CD4-positive, alpha-beta T cell treated with Interleukin-21 for 1 hour (primary cell): ENCODE measurements around the gene SMARCA1.

ENCODE experiments used
- DNase-seq: peaks from one replicate; pipeline ENCODE4 v3.0.0-alpha.2; 2020

SMARCA1 gene

DNA sequence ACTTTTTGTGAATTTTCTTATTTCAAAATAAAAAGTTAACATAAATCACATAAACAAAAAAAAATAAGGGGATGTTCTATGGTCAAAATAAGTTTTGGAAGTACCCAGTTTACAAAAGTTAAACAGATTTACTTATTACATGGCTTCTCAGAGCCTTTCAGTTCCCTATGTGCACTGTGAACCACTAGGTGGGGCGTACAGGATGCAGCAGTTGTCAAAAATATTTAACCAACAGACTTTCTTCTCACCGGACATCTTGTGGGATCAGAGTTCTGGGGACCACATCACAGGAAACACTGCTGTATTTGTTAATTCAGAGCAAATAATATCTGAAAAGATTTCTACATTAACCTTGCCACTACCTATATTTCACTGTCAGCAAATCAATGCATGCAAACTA, 74.1 kb downstream of the SMARCA1 start:
- DNase-seq, result no peak

DNA sequence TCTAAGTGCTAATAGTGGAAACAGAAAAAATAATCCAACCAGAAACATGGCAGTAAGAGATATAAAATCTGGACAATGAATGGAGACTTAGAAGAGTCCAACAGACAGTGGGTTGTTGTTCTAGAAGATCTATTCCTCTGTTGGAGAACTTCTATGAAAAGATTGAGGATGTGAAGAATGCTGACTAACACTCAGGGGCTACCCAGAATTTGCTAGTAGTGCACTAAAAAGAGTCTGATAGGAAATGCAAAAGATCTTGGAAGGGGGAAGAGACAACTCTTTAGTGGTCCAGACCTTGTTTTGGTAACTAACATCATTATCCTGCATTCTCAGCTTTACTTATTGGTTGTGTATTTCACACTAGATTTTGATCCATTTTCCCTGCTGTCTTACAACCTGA, 77.9 kb downstream of the SMARCA1 start:
- DNase-seq, result no peak

DNA sequence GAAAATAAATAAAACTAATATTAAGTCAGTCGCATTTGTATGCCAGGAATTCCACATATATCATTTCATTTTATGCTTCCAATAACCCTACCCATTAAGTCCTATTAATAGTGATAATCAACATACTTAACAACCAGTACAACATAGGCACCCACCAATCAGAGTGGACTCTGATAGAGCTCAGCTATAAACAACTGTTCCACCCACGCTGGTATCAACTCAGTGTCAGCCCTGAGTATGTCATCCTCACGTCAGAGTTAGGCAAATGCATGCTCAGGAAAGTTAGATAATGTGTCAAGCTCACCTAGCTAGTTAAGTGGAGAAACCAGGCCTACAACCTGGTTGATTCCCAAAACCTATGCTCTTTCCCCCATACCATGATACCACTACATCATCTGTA, 89.3 kb downstream of the SMARCA1 start:
- no peak for DNase-seq

DNA sequence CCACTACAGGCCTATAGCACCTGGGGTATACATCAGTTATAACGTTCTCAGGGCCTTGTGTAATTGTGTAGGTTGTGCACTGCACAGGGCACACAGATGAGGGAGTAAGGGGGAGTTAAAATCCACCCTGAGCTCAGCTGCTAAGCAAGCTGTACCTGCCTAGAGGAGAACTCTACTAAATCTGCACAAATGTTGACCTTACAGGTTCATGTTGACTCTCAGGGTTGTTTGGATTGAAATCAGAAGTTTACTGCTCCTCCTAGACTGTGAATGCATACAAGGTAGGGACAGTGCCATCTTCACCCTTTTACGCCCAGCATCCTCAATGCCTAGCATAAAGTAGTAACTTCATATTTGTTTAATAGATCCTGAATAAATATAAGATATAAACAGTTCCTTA, 89.8 kb downstream of the SMARCA1 start:
- no peak for DNase-seq

DNA sequence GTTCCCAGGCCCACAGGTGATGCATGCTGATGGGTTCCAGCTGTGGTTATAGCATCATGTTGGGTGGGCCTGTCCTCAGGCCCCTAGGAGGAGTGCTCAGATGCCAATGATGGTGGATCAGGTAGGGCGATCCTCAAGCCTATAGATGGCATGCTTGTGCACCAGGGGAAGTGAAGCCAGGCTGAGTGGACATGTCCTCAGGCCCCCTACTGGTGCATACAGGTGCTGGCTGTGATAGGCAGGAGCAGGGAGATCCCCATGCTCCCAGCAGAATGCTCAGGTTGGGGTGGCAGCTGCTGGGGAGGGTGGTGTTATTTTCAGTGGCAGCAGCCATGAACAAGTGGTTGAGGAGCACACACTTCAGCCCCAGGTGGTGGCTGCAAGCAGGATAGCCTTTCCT, 96.0 kb downstream of the SMARCA1 start:
- DNase-seq, result no peak

DNA sequence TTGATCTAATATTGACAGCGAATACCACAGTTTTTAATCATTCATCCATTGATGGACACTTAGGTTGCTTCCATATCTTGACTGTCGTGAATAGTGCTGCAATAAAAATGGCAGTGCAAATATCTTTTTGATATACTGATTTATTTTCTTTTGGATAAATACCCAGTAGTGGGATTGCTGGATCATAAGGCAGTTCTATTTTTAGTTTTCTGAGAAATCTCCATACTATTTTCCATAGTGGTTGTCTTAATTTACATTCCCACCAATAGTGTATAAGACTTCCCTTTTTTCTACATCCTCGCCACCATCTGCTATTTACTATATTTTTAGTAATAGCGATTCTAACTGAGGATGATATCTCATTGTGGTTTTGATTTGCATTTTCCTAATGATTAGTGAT, 100.1 kb downstream of the SMARCA1 start:
- DNase-seq, result no peak

DNA sequence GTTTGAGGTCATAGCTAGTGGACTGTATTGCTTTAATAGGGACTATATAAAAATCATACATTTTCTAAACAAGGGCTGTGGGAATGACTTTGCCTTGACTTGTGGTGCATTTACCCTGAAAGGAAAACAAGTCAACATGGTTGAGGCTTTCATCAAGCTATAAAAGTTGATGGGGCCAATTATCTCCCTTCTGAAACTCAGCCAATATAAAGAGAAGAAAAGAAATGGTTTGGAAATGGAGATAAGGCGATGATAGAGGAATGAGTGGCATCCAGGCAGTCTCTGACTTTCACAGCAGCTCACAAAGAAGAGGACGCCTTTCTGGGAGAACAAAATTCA, 118.7 kb downstream of the SMARCA1 start:
- no peak for DNase-seq

DNA sequence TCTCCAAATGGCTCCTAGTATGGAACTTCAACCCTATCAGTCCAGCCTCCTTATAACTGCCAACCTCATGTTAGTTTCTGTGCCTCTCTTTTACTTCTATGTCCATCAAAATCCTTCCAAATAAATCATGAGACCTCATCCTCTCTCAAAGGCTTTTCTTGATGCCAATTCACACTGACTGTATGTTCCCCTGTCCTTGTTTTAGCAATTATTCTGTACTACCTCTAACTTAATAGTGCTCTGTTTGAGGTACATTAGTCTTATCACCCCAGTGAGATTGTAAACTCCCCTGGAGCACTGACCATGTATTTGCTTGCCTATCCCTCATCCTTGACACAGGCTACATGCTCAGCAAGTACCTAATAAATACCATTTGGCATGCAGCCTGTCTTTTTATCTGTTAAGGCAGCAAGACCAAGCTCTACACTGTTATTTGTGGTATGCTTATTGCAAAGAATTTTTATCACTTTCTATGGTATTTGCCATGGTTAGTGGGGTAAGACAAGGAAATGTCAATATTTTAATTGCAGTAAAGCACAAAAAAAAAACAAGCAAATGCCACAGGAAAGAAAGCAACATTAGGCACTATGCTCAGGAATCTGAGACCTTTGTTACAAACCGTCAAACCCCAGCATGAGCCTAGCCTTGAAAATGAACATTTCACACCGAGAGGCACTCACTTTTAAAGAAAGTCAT, 119.2 kb downstream of the SMARCA1 start:
- DNase-seq, result no peak
